HG03432 (cell line): ENCODE data around the gene CBLB.

ENCODE experiments used
- ATAC-seq: cut with Tn5 transposase; IDR thresholded peaks from one replicate; pipeline ENCODE4 v1.9.1; 2021; ENCODE audit warnings: mild to moderate bottlenecking, moderate library complexity; ENCODE audit not compliant: unreplicated experiment

The CBLB gene

DNA sequence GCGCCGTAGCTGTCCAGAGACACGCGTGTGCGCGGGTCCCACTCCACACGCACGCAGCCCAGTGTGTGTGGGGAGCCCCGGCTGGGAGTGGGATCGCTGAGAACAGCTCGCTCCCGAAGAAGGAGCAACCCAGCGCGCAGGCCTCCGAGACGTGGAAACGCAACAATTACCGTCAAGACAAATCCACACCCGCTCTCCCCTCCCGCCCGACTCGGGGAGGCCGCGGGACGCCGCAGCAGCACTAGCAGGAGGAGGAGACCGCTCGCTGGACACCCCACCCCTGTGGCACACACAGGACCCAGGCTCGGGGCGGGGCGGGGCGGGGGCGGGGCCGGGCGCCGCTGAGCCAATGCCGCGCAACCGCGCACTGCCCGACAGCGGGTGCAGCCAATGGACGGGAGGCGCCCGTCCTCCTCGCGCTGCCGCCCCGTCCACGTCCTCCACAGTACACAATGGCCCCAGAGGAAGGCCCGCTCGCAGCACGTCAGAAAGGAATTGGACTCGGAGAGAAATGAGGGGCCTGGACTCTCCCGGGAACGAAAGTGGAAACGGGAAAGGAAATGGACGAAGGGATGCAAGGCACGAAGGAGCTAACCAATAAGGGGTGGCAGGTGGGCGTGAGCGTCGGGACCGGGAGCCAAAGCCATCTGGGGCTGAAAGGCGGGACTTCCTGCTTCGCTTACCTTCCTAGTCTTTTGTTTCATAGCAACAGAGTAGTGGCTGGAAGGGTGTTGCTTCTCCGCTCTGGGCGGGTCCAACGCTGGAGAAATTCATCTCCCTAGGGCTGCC is at the start of gene CBLB:
Gene CBLB (minus strand): TSS at position 271 of the 789 bp plus-strand sequence. CDS start 1,435 bp downstream, outside the sequence.
- ATAC-seq, result peak; percentile 88

- no peak for ATAC-seq
Measured at GRCh38 chr3:105916767-105917166, 48.0 kb upstream of the CBLB start.

GRCh38 chr3:105915524-105915923 is 46.7 kb upstream of the CBLB start:
- ATAC-seq, result no peak

- no peak for ATAC-seq
Measured at GRCh38 chr3:105913616-105914015, 44.8 kb upstream of the CBLB start.

GRCh38 chr3:105912891-105913290 is 44.1 kb upstream of the CBLB start:
- no peak for ATAC-seq

DNA sequence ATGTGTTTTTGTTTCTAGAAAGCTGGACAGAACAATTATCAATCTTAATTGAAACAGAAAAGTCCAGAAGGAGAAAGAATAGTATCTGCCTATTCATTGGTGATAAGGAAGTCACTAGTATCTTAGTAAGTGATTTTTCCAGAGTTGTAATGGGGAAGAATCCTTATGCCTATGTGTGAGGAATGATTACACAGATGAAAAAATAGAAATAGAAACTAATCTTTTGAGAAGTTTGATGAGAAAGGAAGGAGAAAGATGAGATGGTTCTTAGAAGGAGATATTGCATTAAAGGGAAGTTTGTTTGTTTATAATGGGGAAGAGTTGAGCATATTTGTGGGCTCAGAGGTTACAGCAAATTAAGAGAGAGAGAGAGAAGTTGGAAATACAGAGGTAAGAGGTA is 42.7 kb upstream of the CBLB start:
- no peak for ATAC-seq

DNA sequence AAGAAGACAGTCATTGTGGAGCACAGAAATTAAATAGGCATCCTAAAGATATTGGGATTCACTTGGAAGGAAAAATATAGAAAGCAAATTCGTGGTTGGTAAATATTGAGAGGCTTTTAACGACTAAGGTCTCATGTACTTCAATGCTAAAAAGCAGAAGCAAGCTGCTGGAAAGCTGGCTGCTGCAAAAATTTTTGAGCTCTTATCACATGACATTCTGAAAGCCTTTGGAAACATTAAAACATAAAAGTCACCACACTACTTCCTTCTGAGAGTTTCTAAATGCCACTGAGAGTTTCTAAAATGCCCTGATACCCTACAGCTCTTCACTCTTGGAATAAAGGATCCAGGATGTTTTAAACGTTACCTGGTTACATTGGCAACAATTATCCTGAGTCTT is 39.0 kb upstream of the CBLB start:
- peak; percentile 67 for ATAC-seq

DNA sequence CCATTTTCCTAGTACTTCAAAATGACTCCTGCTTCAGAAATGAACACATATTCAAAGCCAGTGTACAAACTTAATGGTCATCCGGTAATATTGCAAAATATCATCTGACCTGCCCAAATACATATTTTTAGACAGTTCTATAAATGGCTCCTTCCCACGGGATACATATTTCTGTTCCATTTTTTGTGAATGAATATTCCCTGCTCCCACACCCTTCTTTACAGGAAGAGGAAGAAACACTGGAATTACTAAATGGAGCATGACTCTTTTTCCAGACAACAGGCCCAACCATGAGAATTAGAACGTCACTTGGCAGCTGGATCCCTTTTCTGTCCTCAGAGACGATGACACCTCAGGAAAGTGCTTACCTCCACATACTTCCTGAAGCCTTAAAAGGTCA is 38.0 kb upstream of the CBLB start:
- no peak for ATAC-seq

- no peak for ATAC-seq
Measured at GRCh38 chr3:105906345-105906744, 37.5 kb upstream of the CBLB start.

DNA sequence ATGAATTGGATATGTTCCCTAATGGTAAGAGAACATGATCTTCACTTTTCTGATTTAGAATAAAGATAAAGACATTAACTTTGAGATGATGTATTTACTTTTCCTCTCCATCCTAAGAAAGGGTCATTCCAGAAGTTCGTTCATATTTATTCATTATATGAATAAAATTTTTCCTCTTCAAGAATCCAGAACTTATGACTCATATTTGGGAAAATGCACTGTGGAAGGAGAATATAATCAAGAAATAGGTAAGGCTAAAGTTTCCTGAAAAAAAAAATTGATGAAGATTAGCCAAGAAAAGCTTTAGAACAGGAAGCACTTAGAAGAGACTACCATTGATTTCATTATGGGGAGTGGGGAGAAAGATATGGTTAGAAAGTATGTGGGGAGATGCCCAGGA is 36.5 kb upstream of the CBLB start:
- no peak for ATAC-seq

- no peak for ATAC-seq
Measured at GRCh38 chr3:105904678-105905284, 36.0 kb upstream of the CBLB start.

DNA sequence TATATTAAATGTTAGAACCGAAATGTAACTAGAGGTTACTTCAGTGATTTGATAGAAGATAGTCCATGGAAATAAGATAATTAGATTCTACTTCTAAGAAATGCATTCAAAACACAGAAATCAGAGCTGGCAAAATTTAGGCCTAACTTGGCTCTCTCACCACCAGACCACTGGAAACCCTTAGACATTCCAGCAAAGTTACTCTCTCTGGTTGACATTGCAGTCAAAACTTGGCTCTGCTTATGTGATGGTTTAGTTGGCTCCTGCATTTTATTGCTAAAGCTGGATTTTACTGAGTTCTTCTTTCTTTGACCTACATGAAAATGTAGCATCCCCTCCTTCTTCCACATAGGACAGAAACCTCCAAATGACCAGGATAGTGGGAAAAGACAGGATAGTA is 35.4 kb upstream of the CBLB start:
- no peak for ATAC-seq

GRCh38 chr3:105899516-105899915 is 30.7 kb upstream of the CBLB start:
- no peak for ATAC-seq

GRCh38 chr3:105891101-105891500 is 22.3 kb upstream of the CBLB start:
- no peak for ATAC-seq

- ATAC-seq, result no peak
Measured at GRCh38 chr3:105888621-105889579, 20.1 kb upstream of the CBLB start.

DNA sequence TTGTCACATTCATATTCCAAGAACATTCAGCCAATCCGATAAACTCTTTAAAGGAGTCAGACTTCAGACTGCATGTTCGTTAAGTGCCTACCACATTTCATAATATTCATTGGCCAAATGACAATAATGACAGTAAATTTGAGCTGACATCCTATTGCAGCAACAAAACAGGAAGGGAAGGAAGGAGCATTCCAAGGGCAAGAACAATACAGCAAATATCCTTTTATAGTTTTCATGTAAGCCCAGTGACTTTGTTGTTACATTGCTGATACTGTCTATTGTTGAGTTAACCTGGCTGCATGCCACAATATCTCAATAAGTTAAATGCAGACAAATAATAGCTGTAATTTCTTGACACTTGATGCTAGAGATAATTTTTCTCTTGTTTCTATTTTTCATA is 16.4 kb upstream of the CBLB start:
- ATAC-seq, result no peak

DNA sequence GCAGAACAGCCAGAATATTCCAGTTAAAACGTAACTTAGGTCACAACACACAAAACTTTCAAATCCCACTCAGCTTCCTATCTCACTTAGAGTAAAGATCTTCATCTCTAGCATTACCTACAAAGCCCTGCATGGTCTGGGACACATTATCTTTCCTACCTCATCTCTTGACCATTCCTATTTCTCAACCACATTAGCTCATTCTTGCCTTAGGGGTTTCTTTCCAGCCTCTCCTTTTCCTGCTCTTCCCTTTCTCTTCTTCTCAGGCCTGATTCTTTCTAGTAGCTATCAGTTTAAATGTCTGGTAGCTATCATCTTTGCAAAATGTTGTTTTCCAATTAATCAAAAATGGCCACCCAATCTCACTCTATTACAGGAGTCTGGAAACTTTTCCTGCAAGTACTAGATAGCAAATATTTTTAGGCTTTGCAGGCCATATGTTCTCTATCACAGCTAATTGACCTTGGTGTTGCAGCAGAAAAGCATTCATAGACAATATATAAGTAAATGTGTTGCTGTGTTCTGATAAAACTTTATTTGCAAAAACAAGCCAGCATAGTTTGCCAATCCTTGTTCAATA is 15.1 kb upstream of the CBLB start:
- ATAC-seq, result no peak

GRCh38 chr3:105880681-105881290 is 12.0 kb upstream of the CBLB start:
- ATAC-seq, result no peak

- ATAC-seq, result no peak
Measured at GRCh38 chr3:105878061-105878460, 9.2 kb upstream of the CBLB start.

DNA sequence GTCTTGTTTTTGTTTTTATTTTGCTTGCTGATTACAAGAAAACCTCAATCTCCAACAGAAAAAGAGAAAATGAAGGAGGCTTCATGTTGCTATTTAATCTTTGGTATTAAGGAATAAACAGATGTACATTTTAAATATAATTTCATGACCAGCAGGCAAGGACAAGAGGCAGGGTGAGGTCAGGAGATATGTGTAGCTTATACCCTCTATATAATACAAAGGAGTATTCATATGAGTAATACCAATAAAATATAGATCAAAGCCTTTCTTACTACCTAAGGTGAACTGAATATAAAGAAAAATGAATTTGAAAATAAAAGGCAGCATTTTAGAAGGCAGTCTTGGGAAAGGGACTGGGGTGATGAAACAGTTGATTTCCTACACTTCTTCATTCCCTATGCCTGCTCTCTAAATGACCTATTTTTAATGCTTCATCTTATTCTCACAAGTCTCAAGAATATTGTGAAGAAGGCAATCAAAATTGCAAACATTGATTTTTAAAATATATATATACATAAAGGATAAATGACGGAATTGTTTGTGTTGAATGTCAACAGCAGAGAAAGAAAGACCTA is 8.6 kb upstream of the CBLB start:
- peak; percentile 22 for ATAC-seq
